ENCODE data around the gene ADPRS. TPM values are rescaled to one million over a fixed set of nuclear protein-coding genes. Genes with fewer than 3 reads are reported as not detected.

The ADPRS gene
- total RNA-seq, 1 donor from 2014 or later: 50.0 TPM

DNA sequence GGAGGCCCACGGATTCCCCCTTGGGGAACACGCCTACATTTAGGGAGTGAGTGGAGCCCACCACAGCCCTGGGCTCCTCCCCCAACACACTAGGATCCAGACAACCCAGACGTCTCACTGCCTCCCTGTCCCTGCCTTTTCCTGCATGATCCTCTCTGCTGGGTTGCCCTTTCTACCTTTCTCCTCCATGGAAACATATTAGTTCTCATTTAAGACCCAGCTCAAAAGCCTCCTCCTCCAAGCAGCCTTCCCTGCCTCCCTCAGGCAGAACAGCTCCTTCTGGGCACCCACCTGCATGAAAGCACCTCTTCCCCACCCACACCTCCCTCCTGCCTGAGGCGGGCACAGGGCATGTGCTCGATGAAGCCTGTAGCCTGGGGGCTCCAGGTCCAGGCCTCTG, 25.7 kb downstream of the ADPRS start:
- H3K36me3 ChIP-seq (ENCODE audit: control insufficient read depth, insufficient read depth, low read length): no peaks in the 10 kb centered on the region
- H3K27me3 ChIP-seq (ENCODE audit: control insufficient read depth, insufficient read depth, low read length): no peaks in the 10 kb centered on the region
- TF ChIP-seq, protein P1, sequence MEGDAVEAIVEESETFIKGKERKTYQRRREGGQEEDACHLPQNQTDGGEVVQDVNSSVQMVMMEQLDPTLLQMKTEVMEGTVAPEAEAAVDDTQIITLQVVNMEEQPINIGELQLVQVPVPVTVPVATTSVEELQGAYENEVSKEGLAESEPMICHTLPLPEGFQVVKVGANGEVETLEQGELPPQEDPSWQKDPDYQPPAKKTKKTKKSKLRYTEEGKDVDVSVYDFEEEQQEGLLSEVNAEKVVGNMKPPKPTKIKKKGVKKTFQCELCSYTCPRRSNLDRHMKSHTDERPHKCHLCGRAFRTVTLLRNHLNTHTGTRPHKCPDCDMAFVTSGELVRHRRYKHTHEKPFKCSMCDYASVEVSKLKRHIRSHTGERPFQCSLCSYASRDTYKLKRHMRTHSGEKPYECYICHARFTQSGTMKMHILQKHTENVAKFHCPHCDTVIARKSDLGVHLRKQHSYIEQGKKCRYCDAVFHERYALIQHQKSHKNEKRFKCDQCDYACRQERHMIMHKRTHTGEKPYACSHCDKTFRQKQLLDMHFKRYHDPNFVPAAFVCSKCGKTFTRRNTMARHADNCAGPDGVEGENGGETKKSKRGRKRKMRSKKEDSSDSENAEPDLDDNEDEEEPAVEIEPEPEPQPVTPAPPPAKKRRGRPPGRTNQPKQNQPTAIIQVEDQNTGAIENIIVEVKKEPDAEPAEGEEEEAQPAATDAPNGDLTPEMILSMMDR (IDR thresholded peaks at IDR 0.05; ENCODE audit: insufficient read depth, low read length, severe bottlenecking): no peak
- DNase-seq (ENCODE audit: low read depth) (no peak), FAIRE-seq (no peak)
- H3K4me3 ChIP-seq (ENCODE audit: low read depth, low read length): no peak overlapping the region

DNA sequence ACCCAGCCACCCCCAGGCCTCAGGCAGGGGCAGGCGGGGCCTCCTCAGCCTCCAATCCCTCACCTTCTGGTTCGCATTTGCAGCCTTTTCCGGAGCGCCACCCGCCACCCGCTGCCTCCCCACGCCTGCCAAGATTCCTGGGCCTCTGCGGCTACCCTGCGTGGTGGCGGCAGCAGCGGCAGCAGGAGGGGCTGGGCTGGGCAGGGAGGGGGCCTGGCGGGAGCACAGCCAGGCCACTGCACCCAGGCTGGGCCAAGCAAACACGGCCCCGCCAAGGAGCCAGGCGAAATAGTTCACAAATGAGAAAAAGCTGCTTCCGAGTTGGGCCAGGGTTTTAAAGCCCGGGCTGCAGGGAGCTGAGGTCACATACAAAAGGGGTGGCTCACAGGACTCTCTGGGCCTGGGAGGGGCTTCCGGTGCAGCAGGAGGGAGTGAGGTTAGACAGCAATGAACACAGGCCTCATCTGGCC, 26.5 kb downstream of the ADPRS start:
- no peak for FAIRE-seq
- H3K4me3 ChIP-seq (ENCODE audit: low read depth, low read length): no peak overlapping the region
- DNase-seq (ENCODE audit: low read depth): no peak
- no peaks in the 10 kb centered on the region for H3K27me3 ChIP-seq (ENCODE audit: control insufficient read depth, insufficient read depth, low read length)
- no peaks in the 10 kb centered on the region for H3K36me3 ChIP-seq (ENCODE audit: control insufficient read depth, insufficient read depth, low read length)
- TF ChIP-seq, protein P1 (IDR thresholded peaks at IDR 0.05; ENCODE audit: insufficient read depth, low read length, severe bottlenecking): no peak

DNA sequence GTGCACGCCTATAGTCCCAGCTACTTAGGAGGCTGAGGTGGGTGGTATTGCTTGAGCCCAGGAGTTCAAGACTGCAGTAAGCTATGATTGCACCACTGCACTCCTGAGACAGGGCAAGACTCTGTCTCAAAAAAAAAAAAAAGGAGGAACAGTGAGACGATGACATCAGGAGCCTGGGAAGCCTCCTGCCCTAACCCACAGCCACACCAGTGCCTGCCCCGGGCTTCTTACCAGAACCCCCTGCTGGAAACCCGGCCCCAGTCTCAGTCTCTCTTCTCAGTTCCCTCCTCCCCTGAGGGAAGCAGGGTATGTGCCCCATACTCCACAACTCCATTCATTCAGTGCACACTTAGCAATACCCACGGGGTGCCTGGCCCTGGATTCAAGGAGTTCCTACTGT, 27.2 kb downstream of the ADPRS start:
- TF ChIP-seq, protein P1 (IDR thresholded peaks at IDR 0.05; ENCODE audit: insufficient read depth, low read length, severe bottlenecking): no peak
- FAIRE-seq: no peak
- DNase-seq (ENCODE audit: low read depth): peak; percentile 40
- no peaks in the 10 kb centered on the region for H3K36me3 ChIP-seq (ENCODE audit: control insufficient read depth, insufficient read depth, low read length)
- H3K27me3 ChIP-seq (ENCODE audit: control insufficient read depth, insufficient read depth, low read length): no peaks in the 10 kb centered on the region
- no peak overlapping the region for H3K4me3 ChIP-seq (ENCODE audit: low read depth, low read length)

DNA sequence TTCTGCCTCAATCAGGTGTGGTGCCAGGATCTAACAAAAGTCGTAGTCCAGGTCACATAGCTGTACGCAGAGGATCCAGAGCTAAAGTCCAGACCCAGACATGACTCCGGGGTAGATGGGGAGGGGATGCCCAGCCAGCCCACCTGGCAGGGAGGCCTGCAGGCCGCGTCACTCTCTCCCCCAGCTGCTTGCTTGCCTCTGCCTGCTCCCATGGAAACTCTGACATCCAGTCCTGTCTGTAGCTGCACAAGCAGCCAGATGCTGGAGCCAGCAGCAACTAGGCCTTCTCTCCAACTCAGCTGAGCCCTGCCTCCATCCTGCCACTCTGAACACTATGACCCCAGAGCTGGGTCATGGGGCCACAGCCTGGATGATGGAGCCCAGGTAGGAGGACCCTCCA, 28.2 kb downstream of the ADPRS start:
- no peak overlapping the region for H3K4me3 ChIP-seq (ENCODE audit: low read depth, low read length)
- no peaks in the 10 kb centered on the region for H3K27me3 ChIP-seq (ENCODE audit: control insufficient read depth, insufficient read depth, low read length)
- TF ChIP-seq, protein P1 (IDR thresholded peaks at IDR 0.05; ENCODE audit: insufficient read depth, low read length, severe bottlenecking): no peak
- DNase-seq (ENCODE audit: low read depth): no peak
- H3K36me3 ChIP-seq (ENCODE audit: control insufficient read depth, insufficient read depth, low read length): no peaks in the 10 kb centered on the region
- no peak for FAIRE-seq

DNA sequence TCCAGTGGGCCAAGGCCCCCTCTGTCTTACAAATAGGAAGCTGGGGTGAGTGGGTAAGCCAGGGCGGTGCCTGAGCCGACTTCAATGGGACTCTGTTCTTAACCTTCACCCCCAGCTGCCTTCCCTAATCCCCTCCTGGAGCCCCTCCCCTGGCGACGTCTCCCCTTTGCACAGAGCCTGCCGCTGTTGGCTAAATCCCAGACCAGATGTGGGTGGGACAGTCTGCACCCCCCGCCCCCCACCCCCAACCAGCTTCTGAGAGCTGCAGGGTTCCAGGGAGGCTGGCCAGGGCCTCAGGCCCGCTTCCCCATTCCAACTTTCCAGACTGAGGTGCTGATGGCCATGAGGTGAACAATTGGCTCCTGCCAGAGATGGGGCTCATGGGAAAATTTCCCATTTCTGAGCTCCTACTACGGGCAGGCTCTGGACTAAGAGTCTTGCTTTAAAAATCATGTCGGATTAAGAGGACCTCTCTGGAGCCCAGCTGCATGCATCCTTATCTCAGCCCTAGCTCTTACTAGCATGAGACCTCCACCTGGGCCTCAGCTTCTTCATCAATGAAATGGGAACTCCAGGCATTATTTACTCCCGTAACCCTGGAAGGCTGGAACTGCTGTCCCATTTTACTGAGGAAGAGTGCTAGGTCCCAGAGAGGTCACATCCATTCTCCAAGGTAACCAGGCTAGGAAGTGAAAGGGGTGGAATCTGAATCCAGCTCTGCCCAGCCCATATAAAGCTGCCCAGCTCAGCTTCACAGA, 29.9 kb downstream of the ADPRS start:
- Histone ChIP-seq H3K4me3 (ENCODE audit: low read depth, low read length) (no peak overlapping the region), H3K27me3 (ENCODE audit: control insufficient read depth, insufficient read depth, low read length) (peaks cover 1% of the 10 kb centered on the region), H3K36me3 (ENCODE audit: control insufficient read depth, insufficient read depth, low read length) (no peaks in the 10 kb centered on the region)
- FAIRE-seq (no peak), DNase-seq (ENCODE audit: low read depth) (no peak)
- TF ChIP-seq, protein P1 (IDR thresholded peaks at IDR 0.05; ENCODE audit: insufficient read depth, low read length, severe bottlenecking): no peak

DNA sequence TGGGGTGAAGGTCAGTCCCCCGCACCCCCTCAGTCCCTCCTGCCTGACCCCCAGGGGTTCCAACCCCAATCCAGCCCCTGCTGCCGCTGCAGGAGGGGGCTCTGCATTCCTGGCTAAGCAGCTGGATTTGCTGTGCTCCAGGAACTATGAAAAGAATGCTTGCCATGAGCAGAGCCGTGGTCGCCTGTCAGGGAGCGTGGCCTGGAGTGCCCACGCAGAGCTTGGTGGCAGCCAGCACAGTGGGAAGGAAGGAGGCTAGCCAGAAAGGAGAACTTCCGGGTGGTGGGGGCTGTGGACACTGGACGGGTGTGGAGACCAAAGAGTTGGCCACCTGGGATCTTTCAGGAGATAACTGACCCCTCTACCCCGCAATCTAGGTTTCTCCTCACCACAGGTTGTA, 30.8 kb downstream of the ADPRS start:
- TF ChIP-seq, protein P1 (IDR thresholded peaks at IDR 0.05; ENCODE audit: insufficient read depth, low read length, severe bottlenecking): no peak
- FAIRE-seq (no peak), DNase-seq (ENCODE audit: low read depth) (no peak)

More for the DNA sequence above, 30.8 kb downstream of the ADPRS start:
- Histone ChIP-seq H3K27me3 (ENCODE audit: control insufficient read depth, insufficient read depth, low read length) (peaks cover 4% of the 10 kb centered on the region), H3K36me3 (ENCODE audit: control insufficient read depth, insufficient read depth, low read length) (no peaks in the 10 kb centered on the region), H3K4me3 (ENCODE audit: low read depth, low read length) (no peak overlapping the region)
